Measurements from ENCODE around the gene CAPN5. TPM values are rescaled to one million over a fixed set of nuclear protein-coding genes. Genes with fewer than 3 reads are reported as not detected.

Gene CAPN5
- total and polyA plus RNA-seq, 2 of the 8 experiments (the other 6 are each of a cell fraction or from before 2014, with no cell fraction given): 21.5 to 22.4 TPM

DNA sequence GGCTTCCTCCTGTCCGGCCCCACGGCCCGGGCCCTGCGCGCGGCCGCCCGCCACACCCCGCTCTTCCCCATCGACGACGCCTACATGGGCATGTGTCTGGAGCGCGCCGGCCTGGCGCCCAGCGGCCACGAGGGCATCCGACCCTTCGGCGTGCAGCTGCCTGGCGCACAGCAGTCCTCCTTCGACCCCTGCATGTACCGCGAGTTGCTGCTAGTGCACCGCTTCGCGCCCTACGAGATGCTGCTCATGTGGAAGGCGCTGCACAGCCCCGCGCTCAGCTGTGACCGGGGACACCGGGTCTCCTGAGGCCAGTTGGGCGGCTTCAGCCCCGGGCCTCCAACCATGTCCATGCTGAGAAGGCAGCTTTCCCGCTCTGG, 26.4 kb upstream of the CAPN5 start:
- H2AFZ ChIP-seq (ENCODE audit: low read length): no peak overlapping the region
- no peaks in the 10 kb centered on the region for H4K20me1 ChIP-seq (replicated peaks in 1 of 2; ENCODE audit: control insufficient read depth in 1 of 2, insufficient read depth in 2 of 2, low read length in 2 of 2)
- H3K27me3 ChIP-seq (replicated peaks in 1 of 4; ENCODE audit: control insufficient read depth in 3 of 4, extremely low read depth in 1 of 4, insufficient read depth in 3 of 4, low read length in 3 of 4): peaks cover 14 to 35% (median 33%) of the 10 kb centered on the region in 4 experiments
- H3K4me3 ChIP-seq (ENCODE audit: extremely low read depth in 1 of 4, insufficient read depth in 2 of 4, low read depth in 3 of 4, low read length in 4 of 4): no peak overlapping the region
- H3K4me1 ChIP-seq (replicated peaks in 1 of 4; ENCODE audit: control insufficient read depth in 3 of 4, insufficient read depth in 4 of 4, low read length in 3 of 4): peaks cover 0 to 9% (median 4%) of the 10 kb centered on the region in 4 experiments; a peak in 5 of 7 replicates
- H2BK120ac ChIP-seq (replicated peaks; ENCODE audit: low read depth, low read length): no peak overlapping the region
- no peak overlapping the region for H3K18ac ChIP-seq (ENCODE audit: extremely low read depth, low read length)
- no peak overlapping the region for H3K27ac ChIP-seq (ENCODE audit: low read depth, low read length)
- H2BK15ac ChIP-seq (ENCODE audit: low read length): no peak overlapping the region
- CTCF ChIA-PET (ENCODE audit: partially characterized antibody): interaction anchor here (0.6 to 4.0 kb wide), 32 partner anchors 9 to 854 kb away, joined by 3 to 40 read pairs (median 5); no protein-coding TSS in a partner anchor
- no peak overlapping the region for H3K4ac ChIP-seq (replicated peaks; ENCODE audit: insufficient read length, low read depth, low read length)
- H3K14ac ChIP-seq (ENCODE audit: insufficient read length): no peak overlapping the region
- H2BK12ac ChIP-seq (ENCODE audit: low read depth, low read length): no peak overlapping the region
- H2BK20ac ChIP-seq (ENCODE audit: low read length): no peak overlapping the region
- H3K4me2 ChIP-seq (ENCODE audit: insufficient read depth in 1 of 2, low read depth in 2 of 2, low read length in 2 of 2): peak overlapping the region in 1 of 2 experiments; percentile 64; a peak in 1 of 4 replicates
- no peaks in the 10 kb centered on the region for H3K79me2 ChIP-seq (ENCODE audit: control insufficient read depth in 1 of 2, insufficient read depth in 2 of 2, low read length in 2 of 2)
- DNase-seq (ENCODE audit: low read depth in 1 of 2, low spot score in 2 of 2): no peak
- H3K9me3 ChIP-seq (ENCODE audit: insufficient read depth in 2 of 2, low read depth in 1 of 2, low read length in 1 of 2): peaks cover 0 to 8% of the 10 kb centered on the region in 2 experiments; a peak in 2 of 4 replicates
- TF ChIP-seq RNF2 (IDR thresholded peaks at IDR 0.05; ENCODE audit: borderline replicate concordance, low read depth, low read length, missing control alignments, poor library complexity, severe bottlenecking) (peak; percentile 18), NRF1 (IDR thresholded peaks at IDR 0.05; ENCODE audit: low read depth, low read length) (no peak), CREB1 (IDR thresholded peaks at IDR 0.05) (no peak)
- POLR2A ChIA-PET (ENCODE audit: partially characterized antibody): interaction anchor here (1.2 to 1.3 kb wide), 2 partner anchors 26 to 119 kb away, joined by 3 read pairs; partner anchors contain the start of gene CAPN5
- H3K36me3 ChIP-seq (ENCODE audit: control insufficient read depth in 2 of 4, insufficient read depth in 4 of 4, low read length in 3 of 4): peaks cover 0 to 6% (median 0%) of the 10 kb centered on the region in 4 experiments; a peak in 1 of 8 replicates
- no peak overlapping the region for H2BK5ac ChIP-seq (ENCODE audit: low read depth, low read length)
- H4K8ac ChIP-seq (ENCODE audit: extremely low read depth, insufficient read depth, low read length): peak overlapping the region; percentile 58
- no peak overlapping the region for H2AK5ac ChIP-seq (ENCODE audit: low read depth, low read length)
- no peak overlapping the region for H3K56ac ChIP-seq (replicated peaks; ENCODE audit: insufficient read length, low read depth, low read length)
- H4K91ac ChIP-seq (replicated peaks; ENCODE audit: insufficient read length, low read length): no peak overlapping the region
- no peak overlapping the region for H3K9ac ChIP-seq (replicated peaks in 1 of 4; ENCODE audit: extremely low read depth in 1 of 4, low read depth in 3 of 4, low read length in 3 of 4)
- WGBS, 2 experiments (ENCODE audit: extremely low coverage in 1 of 2, insufficient coverage in 1 of 2, insufficient read length in 1 of 2, insufficient replicate concordance in 2 of 2, low coverage in 1 of 2, low lambda C conversion rate in 2 of 2, missing lambda C conversion rate in 1 of 2): 90% methylated on average over 24 of the region's 37 CpGs; no CpG with 5 or more reads in 1 of the 2 experiments
- no peak overlapping the region for H3K23ac ChIP-seq (ENCODE audit: insufficient read length)
- no peak overlapping the region for H4K5ac ChIP-seq (ENCODE audit: insufficient read length, low read depth, low read length)
- no peak for FAIRE-seq
- H3K23me2 ChIP-seq (ENCODE audit: low read depth, low read length): peaks cover 4% of the 10 kb centered on the region; the same call in 1 of the 2 replicates
- H3K79me1 ChIP-seq (ENCODE audit: low read depth, low read length): no peaks in the 10 kb centered on the region
